ENCODE results near the gene DLGAP4.

GRCh38 chr20:36573103-36573797 is 267.1 kb downstream of the DLGAP4 start, which contains the start of gene TGIF2:
- TF ChIP-seq, protein P1, sequence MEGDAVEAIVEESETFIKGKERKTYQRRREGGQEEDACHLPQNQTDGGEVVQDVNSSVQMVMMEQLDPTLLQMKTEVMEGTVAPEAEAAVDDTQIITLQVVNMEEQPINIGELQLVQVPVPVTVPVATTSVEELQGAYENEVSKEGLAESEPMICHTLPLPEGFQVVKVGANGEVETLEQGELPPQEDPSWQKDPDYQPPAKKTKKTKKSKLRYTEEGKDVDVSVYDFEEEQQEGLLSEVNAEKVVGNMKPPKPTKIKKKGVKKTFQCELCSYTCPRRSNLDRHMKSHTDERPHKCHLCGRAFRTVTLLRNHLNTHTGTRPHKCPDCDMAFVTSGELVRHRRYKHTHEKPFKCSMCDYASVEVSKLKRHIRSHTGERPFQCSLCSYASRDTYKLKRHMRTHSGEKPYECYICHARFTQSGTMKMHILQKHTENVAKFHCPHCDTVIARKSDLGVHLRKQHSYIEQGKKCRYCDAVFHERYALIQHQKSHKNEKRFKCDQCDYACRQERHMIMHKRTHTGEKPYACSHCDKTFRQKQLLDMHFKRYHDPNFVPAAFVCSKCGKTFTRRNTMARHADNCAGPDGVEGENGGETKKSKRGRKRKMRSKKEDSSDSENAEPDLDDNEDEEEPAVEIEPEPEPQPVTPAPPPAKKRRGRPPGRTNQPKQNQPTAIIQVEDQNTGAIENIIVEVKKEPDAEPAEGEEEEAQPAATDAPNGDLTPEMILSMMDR (IDR thresholded peaks at IDR 0.05; ENCODE audit: insufficient read depth, low read length, poor library complexity, severe bottlenecking) = no peak
- no peak for TF ChIP-seq EZH2phosphoT487 (conservative IDR thresholded peaks at IDR 0.05; ENCODE audit: low read length)
